GM15510 (cell line): ENCODE data around the gene ZNF646.

Experiments used
- POLR2A ChIP-seq: IDR thresholded peaks from 3 replicates; pipeline ENCODE4 v1.6.1; 2011; ENCODE audit warnings: borderline replicate concordance; ENCODE audit not compliant: insufficient read length; ENCODE audit errors: extremely low read depth

Gene ZNF646, protein sequence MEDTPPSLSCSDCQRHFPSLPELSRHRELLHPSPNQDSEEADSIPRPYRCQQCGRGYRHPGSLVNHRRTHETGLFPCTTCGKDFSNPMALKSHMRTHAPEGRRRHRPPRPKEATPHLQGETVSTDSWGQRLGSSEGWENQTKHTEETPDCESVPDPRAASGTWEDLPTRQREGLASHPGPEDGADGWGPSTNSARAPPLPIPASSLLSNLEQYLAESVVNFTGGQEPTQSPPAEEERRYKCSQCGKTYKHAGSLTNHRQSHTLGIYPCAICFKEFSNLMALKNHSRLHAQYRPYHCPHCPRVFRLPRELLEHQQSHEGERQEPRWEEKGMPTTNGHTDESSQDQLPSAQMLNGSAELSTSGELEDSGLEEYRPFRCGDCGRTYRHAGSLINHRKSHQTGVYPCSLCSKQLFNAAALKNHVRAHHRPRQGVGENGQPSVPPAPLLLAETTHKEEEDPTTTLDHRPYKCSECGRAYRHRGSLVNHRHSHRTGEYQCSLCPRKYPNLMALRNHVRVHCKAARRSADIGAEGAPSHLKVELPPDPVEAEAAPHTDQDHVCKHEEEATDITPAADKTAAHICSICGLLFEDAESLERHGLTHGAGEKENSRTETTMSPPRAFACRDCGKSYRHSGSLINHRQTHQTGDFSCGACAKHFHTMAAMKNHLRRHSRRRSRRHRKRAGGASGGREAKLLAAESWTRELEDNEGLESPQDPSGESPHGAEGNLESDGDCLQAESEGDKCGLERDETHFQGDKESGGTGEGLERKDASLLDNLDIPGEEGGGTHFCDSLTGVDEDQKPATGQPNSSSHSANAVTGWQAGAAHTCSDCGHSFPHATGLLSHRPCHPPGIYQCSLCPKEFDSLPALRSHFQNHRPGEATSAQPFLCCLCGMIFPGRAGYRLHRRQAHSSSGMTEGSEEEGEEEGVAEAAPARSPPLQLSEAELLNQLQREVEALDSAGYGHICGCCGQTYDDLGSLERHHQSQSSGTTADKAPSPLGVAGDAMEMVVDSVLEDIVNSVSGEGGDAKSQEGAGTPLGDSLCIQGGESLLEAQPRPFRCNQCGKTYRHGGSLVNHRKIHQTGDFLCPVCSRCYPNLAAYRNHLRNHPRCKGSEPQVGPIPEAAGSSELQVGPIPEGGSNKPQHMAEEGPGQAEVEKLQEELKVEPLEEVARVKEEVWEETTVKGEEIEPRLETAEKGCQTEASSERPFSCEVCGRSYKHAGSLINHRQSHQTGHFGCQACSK (N-terminal part only)

DNA sequence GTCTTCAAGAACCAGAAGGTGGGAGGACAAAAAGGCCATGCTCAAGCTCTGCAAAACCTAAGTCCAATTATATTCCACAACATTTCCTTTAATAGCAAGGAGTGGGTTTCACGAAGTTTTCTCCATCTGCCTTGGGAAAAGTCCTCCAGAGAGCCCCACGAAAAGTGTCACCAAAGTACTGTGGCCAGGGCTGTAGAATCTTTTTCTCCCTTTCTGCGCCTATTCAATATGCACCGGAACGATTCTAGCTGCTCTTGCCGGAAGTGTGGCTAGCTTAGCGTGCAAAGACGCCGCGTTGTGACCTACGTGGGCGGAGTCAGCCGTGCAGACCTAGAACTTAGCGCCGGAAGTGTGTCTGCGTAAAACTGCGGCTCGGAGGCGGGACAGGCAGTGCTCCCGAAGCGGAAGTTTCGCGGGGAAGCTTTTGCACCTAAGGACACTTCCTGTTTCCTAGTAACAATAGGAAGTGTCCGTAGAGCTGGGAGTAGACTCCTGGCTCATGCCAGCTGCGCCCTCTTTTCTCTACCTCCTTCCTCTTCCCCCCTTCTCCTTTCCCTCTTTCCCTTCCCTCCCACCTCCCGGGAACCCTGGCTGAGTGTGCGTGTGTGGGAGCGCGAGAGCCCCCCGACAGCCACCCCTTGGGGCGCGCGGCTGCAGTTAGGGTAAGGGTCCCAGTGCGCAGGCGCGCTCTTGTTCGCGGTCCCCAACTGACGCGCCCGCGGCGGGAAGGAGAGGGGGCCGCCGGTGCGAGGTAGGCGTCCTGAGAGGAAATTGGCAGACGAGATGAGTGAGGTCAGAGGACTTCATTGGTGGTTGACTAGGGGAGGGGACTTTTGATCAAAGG, at the start of gene ZNF646, which contains the start of gene ZNF668:
Gene ZNF646 (plus strand): TSS at position 453 of the 844 bp plus-strand sequence. CDS start 1,903 bp downstream, outside the sequence.
Gene ZNF668 (minus strand): TSS at position 271 of the 844 bp plus-strand sequence. CDS start 9,781 bp downstream, outside the sequence.
- peak; percentile 86 for TF ChIP-seq POLR2A

DNA sequence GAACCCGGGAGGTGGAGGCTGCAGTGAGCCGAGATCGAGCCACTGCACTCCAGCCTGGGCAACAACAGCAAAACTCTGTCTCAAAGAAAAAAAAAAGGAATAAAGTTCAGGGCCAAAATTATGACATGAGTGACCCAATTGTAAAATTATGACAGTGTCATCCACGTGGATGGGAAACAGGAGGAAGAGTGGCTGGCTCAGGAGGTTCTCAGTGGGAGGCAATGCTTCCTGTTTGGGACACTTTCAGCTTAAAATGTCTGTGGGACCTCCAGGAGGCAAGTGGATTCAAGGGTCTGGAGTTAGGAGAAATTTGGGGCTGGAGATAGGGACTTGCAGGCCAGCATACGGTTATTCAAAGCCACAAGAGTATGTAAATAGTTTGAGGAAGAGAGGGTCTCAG, 48.9 kb upstream of the ZNF646 start:
- no peak for TF ChIP-seq POLR2A

DNA sequence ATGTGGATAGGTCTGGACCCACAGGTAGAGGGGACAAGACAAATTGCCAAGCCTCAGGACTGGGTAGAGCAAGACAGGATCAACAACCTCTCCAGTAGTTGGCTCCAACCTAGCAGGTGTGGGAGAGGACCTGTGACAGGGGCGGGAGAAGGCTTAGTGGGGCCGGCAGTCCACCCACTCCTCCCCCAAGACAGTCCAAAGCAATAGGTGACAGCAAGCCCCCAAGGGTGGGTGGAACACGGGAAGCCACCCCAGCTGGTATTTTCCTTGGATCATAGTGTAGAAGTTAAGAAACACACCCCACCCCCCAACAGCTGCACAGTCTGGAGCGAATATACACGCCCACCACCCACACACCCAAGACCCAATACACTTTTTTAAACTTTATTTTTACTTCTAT, 45.0 kb upstream of the ZNF646 start:
- TF ChIP-seq POLR2A = no peak

DNA sequence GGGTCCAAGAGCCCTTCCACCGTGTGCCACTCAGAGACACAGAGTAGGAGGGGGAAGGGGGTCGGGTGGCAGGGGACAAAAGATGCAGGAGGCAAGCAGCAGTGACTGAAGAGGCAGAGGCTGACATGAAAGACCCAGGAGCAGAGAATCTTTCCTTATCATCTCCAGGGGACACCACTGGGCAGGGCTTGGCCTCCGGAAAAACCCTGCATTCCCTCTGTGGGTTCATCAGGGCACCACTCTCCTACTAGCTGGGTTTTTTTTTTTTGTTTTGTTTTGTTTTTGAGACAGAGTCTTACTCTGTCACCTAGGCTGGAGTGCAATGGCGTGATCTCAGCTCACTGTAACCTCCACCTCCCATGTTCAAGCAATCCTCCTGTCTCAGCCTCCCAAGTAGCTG, 42.9 kb upstream of the ZNF646 start:
- TF ChIP-seq POLR2A = no peak

DNA sequence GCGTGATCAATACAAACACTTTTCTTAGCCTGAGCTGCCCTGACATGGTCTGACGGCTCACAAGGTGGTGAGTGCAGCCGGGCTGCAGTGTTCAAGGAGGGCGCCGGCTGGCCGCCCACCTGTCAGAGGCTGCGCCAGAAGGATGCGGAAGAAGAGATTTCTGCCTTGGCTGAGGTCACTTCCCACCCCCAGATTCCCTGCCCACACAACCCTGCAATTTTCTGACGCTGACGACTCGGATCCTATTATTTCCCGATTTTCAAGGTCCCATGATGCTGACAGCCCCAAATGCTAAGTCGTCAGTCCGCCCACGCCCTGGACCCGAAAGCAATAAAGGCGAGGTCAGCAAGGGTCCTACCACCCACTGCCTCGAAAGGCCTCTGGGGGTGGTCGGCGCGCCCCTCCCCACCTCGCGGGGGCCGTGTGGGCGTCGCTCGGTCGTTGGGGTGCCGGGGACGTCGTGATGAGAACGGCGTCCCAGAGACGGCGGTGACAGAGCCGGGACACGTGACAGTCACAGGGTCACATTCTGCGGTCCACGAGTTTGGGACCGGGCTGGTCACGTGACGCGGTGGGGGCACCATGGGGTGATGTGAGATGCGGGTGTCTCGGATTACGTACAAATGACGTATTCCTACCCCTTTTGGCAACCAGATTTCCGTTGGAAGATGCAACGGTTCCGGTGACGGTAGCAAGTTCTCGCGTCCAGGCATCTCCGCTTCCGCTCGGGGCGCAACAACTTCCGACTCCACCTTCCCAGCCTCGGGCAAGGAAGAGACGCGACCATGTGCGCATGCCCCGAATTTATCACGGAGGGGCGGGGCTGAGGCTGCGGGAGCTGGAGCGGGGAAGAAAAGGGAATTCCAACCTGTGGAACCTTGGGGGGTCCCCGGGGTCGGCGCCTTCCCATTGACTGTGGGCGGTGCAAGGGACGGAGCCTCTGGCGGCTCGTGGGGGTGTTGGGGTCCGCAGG, 41.2 kb upstream of the ZNF646 start, which contains the start of gene STX4:
Gene STX4 (plus strand): TSS at position 823 of the 973 bp plus-strand sequence. CDS start 248 bp downstream, outside the sequence.
- peak; percentile 48 for TF ChIP-seq POLR2A

DNA sequence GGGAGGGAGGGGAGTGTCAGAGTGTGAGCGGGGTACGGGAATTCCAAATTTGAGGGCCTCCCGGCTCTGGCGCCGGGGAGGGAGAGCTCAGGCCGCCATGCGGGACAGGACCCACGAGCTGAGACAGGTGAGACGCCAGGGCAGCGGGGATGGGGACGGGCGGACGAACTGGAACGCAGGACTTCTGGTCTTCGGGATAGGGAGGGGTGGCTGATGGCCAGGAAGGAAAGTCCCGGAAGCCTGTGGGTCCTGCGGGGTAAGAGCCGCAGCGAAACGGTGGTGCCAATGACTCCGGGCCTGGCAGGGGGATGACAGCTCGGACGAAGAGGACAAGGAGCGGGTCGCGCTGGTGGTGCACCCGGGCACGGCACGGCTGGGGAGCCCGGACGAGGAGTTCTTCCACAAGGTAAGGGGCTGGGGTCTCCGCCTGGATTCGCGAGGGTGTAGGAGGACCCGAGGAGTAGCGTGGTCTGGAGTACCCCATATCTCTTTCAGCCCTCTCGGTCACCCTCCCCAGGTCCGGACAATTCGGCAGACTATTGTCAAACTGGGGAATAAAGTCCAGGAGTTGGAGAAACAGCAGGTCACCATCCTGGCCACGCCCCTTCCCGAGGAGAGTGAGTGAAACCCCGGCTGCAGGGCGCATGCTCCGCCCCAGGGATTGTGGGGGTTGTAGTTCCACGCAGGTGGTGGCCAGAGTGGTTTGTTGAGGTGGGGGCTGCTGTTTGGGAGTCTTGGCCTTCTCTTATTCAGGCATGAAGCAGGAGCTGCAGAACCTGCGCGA, 40.3 kb upstream of the ZNF646 start:
- peak; percentile 43 for TF ChIP-seq POLR2A

DNA sequence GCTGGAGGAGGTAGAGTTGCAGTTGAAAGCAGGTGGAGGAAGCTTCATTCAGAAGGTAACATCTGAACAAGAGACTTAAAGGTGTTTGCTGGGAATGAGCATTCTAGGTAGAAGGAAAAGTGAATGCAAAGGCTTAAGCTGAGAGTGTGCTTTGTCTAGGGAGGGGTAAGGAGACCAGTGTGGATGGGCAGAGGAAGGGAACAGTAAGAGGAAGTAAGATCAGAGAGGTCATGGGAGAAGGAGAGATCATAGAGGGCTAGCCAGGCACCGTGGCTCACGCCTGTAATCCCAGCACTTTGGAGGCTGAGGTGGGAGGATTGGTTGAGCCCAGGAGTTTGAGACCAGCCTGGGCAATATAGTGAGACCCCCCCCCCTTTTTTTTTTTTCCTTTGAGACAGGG, 37.5 kb upstream of the ZNF646 start:
- TF ChIP-seq POLR2A = no peak

DNA sequence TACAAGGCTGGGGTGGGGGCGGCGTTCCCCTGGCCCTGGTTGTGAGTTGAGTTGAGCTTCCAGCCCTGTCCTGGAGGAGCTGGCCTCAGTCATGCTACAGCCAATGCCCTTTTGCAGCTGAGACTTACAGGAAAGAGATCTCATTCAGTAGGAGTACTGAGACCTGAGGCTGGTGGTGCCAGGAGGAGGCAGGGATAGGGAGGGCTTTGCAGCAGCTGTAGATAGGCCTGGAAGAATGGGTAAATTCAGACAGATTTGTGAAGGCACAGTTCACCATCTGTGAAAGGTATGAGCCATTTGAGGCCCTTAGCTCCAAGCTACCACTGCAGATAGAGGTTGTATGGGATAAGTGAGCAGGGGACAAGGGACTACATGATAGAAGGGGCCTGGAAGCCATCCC, 35.2 kb upstream of the ZNF646 start:
- no peak for TF ChIP-seq POLR2A

DNA sequence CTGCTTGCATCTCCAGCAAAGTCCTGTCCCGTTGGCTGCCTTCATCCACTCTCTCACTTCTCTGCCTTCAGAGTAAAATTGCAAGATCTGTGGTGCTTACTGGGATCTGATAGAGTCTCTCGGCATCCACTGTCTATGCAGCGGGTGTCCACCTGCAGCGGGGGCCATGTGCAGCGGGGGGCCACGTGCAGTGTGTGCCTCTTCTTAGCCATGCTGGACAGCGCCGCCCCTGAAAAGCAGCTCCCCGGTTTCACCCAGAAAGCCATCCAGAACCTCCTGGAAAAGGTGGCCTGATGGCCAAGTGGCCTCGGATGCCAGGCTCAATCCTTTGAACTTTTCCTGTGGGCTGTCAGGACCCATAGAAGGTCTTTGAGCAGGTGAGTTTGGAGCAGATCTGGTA, 31.4 kb upstream of the ZNF646 start:
- TF ChIP-seq POLR2A = no peak

DNA sequence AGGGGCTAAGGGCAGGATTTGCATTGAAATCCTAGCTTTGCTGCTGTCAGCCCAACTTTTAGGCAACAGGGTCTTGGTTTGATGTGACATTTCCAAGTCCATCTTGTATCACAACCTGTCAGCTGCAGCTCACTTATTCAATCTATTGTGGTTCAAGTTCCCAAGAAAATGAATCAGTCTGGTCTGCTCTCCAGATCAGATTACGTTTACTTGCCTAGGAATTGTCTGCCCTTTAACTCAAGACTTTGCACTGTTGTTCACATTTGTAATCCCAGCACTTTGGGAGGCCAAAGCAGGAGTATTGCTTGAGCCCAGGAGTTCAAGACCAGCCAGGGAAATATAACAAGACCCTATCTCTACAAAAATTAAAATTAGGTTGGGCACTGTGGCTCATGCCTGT, 30.9 kb upstream of the ZNF646 start:
- TF ChIP-seq POLR2A = no peak

DNA sequence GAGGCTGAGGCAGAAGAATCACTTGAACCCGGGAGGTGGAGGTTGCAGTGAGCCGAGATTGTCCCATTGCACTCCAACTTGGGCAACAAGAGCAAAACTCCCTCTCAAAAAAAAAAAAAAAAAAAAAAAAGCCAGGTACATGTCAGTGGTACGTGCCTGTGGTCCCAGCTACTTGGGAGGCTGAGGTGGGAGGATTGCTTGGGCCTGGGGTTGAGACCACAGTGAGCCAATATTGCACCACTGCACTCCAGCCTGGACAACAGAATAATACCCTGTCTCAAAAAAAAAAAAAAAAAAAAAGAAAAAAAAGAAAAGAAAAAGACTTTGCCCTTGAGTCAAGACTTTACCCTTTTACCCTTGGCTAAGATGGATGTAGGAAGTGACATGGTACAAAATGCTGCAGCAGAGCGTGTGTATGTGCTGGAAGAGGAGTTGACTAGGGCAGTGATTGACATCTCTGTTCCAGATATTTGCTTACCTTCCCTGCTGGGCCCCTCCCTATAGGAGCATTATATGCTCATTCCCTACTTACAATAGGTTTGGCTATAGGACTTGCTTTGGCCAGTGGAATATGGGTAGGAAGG, 30.2 kb upstream of the ZNF646 start:
- no peak for TF ChIP-seq POLR2A
